HepG2 (cell line): ENCODE data around the gene ATP1B2. TPM values are rescaled to one million over a fixed set of nuclear protein-coding genes. Genes with fewer than 3 reads are reported as not detected.

ENCODE experiments used
- ATAC-seq: fragments of 200-7000 bp; cut with Tn5 transposase; 3 replicates; pipeline ENCODE4 v1.9.1; 2020; ENCODE audit warnings: mild to moderate bottlenecking, moderate library complexity
- BruUV-seq: library from RNA; stranded (reverse); fragments of 400-500 nt; replicated peaks from 2 replicates; lab custom pipeline; 2021; lab: Mats Ljungman, UMichigan
- CTCF ChIA-PET: fragments of 300-600 bp; formaldehyde crosslinking; extraction: SDS; loops from one replicate; lab custom pipeline; 2021; ENCODE audit warnings: low total read pairs, inconsistent platforms, low intra/inter-chr PET ratio; lab: Yijun Ruan, JAX
- POLR2A ChIA-PET: fragments of 350-600 bp; sonication (Branson Sonifier 250); formaldehyde crosslinking; loops from one replicate; lab custom pipeline; 2020; ENCODE audit warnings: antibody characterized with exemption, inconsistent platforms; lab: Yijun Ruan, JAX
- DNase-seq: peaks from one replicate; pipeline ENCODE4 v3.0.0-alpha.2; 2015; ENCODE audit warnings: low spot score
- FAIRE-seq: peaks from 3 replicates; lab custom pipeline; 2011; peaks lifted over from hg19 to GRCh38; lab: Jason Lieb, UNC
- H2AFZ ChIP-seq: one replicate; pipeline ENCODE4 v1.6.1; 2011; ENCODE audit warnings: low read length, inconsistent platforms
- H3K27ac ChIP-seq: fragments of 300-600 bp; 3 replicates; pipeline ENCODE4 v1.8.0; 2011; ENCODE audit warnings: mixed run types, mild to moderate bottlenecking, mixed read lengths, low read length, inconsistent platforms; ENCODE audit not compliant: insufficient read depth; ENCODE audit errors: extremely low read length
- H3K27me3 ChIP-seq, 2 experiments: fragments of 200-600 bp in 1 of 2; 2 replicates in 1 of 2; 3 replicates in 1 of 2; pipeline versions ENCODE4 v1.6.0 to v1.8.0; 2011; ENCODE audit warnings: low read length in 2 of 2, mild to moderate bottlenecking in 2 of 2, moderate library complexity in 2 of 2, inconsistent platforms in 1 of 2; ENCODE audit not compliant: insufficient read depth in 2 of 2, control insufficient read depth in 1 of 2
- H3K36me3 ChIP-seq, 2 experiments: fragments of 200-600 bp in 1 of 2; replicated peaks in 1 of 2; 2 replicates in 1 of 2; 3 replicates in 1 of 2; pipeline versions ENCODE4 v1.5.1 to v1.8.0; 2011; ENCODE audit warnings: low read length in 2 of 2, inconsistent platforms in 1 of 2; ENCODE audit not compliant: insufficient read depth in 2 of 2, control insufficient read depth in 1 of 2
- H3K4me1 ChIP-seq: 2 replicates; pipeline ENCODE4 v1.5.1; 2012; ENCODE audit warnings: low read length, inconsistent platforms; ENCODE audit not compliant: insufficient read depth
- H3K4me2 ChIP-seq: 2 replicates; pipeline ENCODE4 v1.6.0; 2011; ENCODE audit warnings: low read depth, low read length, inconsistent platforms
- H3K4me3 ChIP-seq, 3 experiments: fragments of 200-600 bp in 1 of 3; sonication (generic), shearing (Covaris generic) in 1 of 3; replicated peaks in 1 of 3; 2 replicates each; pipeline ENCODE4 v1.5.1; 2011 to 2016; ENCODE audit warnings: low read length in 3 of 3, inconsistent platforms in 2 of 3, low read depth in 2 of 3, mild to moderate bottlenecking in 2 of 3, control low read depth in 1 of 3, mixed read lengths in 1 of 3; ENCODE audit not compliant: insufficient read depth in 1 of 3
- H3K79me2 ChIP-seq: one replicate; pipeline ENCODE4 v1.6.1; 2011; ENCODE audit warnings: low read length, inconsistent platforms; ENCODE audit not compliant: insufficient read depth
- H3K9ac ChIP-seq: 2 replicates; pipeline ENCODE4 v1.6.0; 2011; ENCODE audit warnings: mild to moderate bottlenecking, low read depth, low read length, inconsistent platforms; ENCODE audit not compliant: insufficient read depth
- H3K9me3 ChIP-seq: 2 replicates; pipeline ENCODE4 v1.5.1; 2012; ENCODE audit warnings: mild to moderate bottlenecking, low read length
- H4K20me1 ChIP-seq: 2 replicates; pipeline ENCODE4 v1.6.0; 2011; ENCODE audit warnings: inconsistent platforms, mild to moderate bottlenecking, low read length, moderate library complexity; ENCODE audit not compliant: insufficient read depth
- ARNT2 ChIP-seq: sonication (generic); formaldehyde crosslinking; IDR thresholded peaks from 2 replicates; pipeline ENCODE4 v1.8.0; 2022; ENCODE audit warnings: mild to moderate bottlenecking, low read depth, missing genetic modification reagents, moderate library complexity
- CSRNP1 ChIP-seq: sonication (generic); formaldehyde crosslinking; IDR thresholded peaks from 2 replicates; pipeline ENCODE4 v1.8.1; 2023; ENCODE audit warnings: mild to moderate bottlenecking, missing genetic modification reagents
- DNMT3B ChIP-seq: conservative IDR thresholded peaks from 2 replicates; pipeline ENCODE4 v1.6.1; 2016; ENCODE audit warnings: missing biosample characterization, control low read depth
- HDAC6 ChIP-seq: fragments of 200-600 bp; sonication (generic); IDR thresholded peaks from 2 replicates; pipeline ENCODE4 v1.7.0; 2017; ENCODE audit warnings: mild to moderate bottlenecking, antibody characterized with exemption, low read length, low read depth
- JARID2 ChIP-seq: sonication (generic); formaldehyde crosslinking; IDR thresholded peaks from 2 replicates; pipeline ENCODE4 v1.8.1; 2023; ENCODE audit warnings: missing genetic modification reagents, inconsistent platforms; ENCODE audit not compliant: insufficient replicate concordance
- KDM6A ChIP-seq: IDR thresholded peaks from 2 replicates; pipeline ENCODE4 v1.6.1; 2016; ENCODE audit warnings: low read depth
- MYPOP ChIP-seq: sonication (generic); formaldehyde crosslinking; IDR thresholded peaks from 2 replicates; pipeline ENCODE4 v1.8.1; 2023; ENCODE audit warnings: mild to moderate bottlenecking, moderate library complexity, missing genetic modification reagents
- RXRA ChIP-seq: sonication (generic); formaldehyde crosslinking; IDR thresholded peaks from 2 replicates; pipeline ENCODE4 v1.5.1; 2020; ENCODE audit warnings: missing genetic modification reagents
- SP2 ChIP-seq: sonication (generic); formaldehyde crosslinking; IDR thresholded peaks from 2 replicates; pipeline ENCODE4 v1.5.1; 2020; ENCODE audit warnings: mild to moderate bottlenecking, missing genetic modification reagents
- ZNF143 ChIP-seq: sonication (generic); formaldehyde crosslinking; IDR thresholded peaks from 2 replicates; pipeline ENCODE4 v1.4.0; 2020; ENCODE audit warnings: missing genetic modification reagents
- ZNF263 ChIP-seq: sonication (generic); formaldehyde crosslinking; IDR thresholded peaks from 2 replicates; pipeline ENCODE4 v1.4.0; 2020; ENCODE audit warnings: missing genetic modification reagents
- ZNF382 ChIP-seq: sonication (generic); formaldehyde crosslinking; IDR thresholded peaks from 2 replicates; pipeline ENCODE4 v1.5.0; 2020; ENCODE audit warnings: missing genetic modification reagents, mild to moderate bottlenecking, borderline replicate concordance
- ZNF577 ChIP-seq: sonication (generic); formaldehyde crosslinking; IDR thresholded peaks from 2 replicates; pipeline ENCODE4 v1.4.0; 2020; ENCODE audit warnings: mild to moderate bottlenecking, low read depth, missing genetic modification reagents, borderline replicate concordance
- ZNF607 ChIP-seq: sonication (generic); formaldehyde crosslinking; IDR thresholded peaks from 2 replicates; pipeline ENCODE4 v1.5.1; 2020; ENCODE audit warnings: missing genetic modification reagents, mild to moderate bottlenecking, borderline replicate concordance
- ZNF609 ChIP-seq: sonication (generic); formaldehyde crosslinking; IDR thresholded peaks from 2 replicates; pipeline ENCODE4 v1.4.0; 2020; ENCODE audit warnings: mild to moderate bottlenecking, missing genetic modification reagents, borderline replicate concordance
- WGBS: methylation state at CpG from one replicate; pipeline ENCODE4 v1.1.6; 2017; ENCODE audit warnings: low lambda C conversion rate; 5-methylcytosine and 5-hydroxymethylcytosine counted together
- in situ Hi-C: cut with HindIII; loops from 2 replicates; pipeline ENCODE4 v1.10.0; 2017; ENCODE audit warnings: low pct_unique_long_range_greater_than_20kb; ENCODE audit not compliant: extremely low pct_ligation_motif_present
- intact Hi-C: fragments of 100-400 bp; cut with micrococcal nuclease; formaldehyde crosslinking; loops from one replicate; pipeline ENCODE4 v1.10.0; 2022; ENCODE audit not compliant: unreplicated experiment
- polyA plus RNA-seq, 8 experiments: library from polyadenylated mRNA; depleted of rRNA in 3 of 8; stranded (reverse) in 7 of 8; unstranded in 1 of 8; fragments of >200 nt; fragmentation: Illumina TruSeq in 4 of 8; extraction: Trizol in 4 of 8; gene quantifications; 2 replicates each; pipeline versions ENCODE4 v1.2.1 to v1.2.3, GENCODE V29; 2011 to 2016; ENCODE audit warnings: low read depth in 4 of 8, missing spikeins in 1 of 8, mixed read lengths in 1 of 8; ENCODE audit not compliant: insufficient read depth in 1 of 8
- total RNA-seq, 5 experiments: library from RNA; depleted of rRNA; stranded (reverse); fragments of >200 nt; fragmentation: Illumina TruSeq; extraction: Trizol; gene quantifications; 2 replicates each; pipeline ENCODE4 v1.2.3, GENCODE V29; 2016; ENCODE audit warnings: low read depth in 1 of 5

Gene ATP1B2
- total and polyA plus RNA-seq, 2 of the 13 experiments (the other 11 are each of a cell fraction or from before 2014, with no cell fraction given): not detected

- 1% methylated on average over 21 of the region's 30 CpGs for WGBS
- no peaks in the 10 kb centered on the region for H3K9me3 ChIP-seq
- ChIA-PET CTCF (interaction anchor here (1.8 kb wide), 1 partner anchor 52 kb away, joined by 12 read pairs; no protein-coding TSS in a partner anchor), POLR2A (interaction anchor here (0.7 to 5.5 kb wide), 42 partner anchors 9 to 1351 kb away, joined by 3 to 89 read pairs (median 6); partner anchors contain the start of genes ATP1B2, BORCS6, CD68 and CHRNB1)
- intact Hi-C loops: loop anchor here (5.0 kb wide), 2 partner anchors 54 to 114 kb away; partner anchors contain the start of gene SHBG
- no peaks in the 10 kb centered on the region; a peak in 1 of 5 replicates for H3K27me3 ChIP-seq
- peak overlapping the region; percentile 97 for H3K9ac ChIP-seq
- peaks cover 53% of the 10 kb centered on the region for H3K79me2 ChIP-seq
- no peak overlapping the region for H2AFZ ChIP-seq
- peak overlapping the region; percentile 93 to 98 (median 95) for H3K4me3 ChIP-seq
- peak overlapping the region; percentile 76 for H3K4me2 ChIP-seq
- no peaks in the 10 kb centered on the region; a peak in 1 of 5 replicates for H3K36me3 ChIP-seq
- peak; percentile 77 for DNase-seq
- FAIRE-seq: no peak
- H3K27ac ChIP-seq: peak overlapping the region; percentile 95
- H4K20me1 ChIP-seq: no peaks in the 10 kb centered on the region; the same call in 1 of the 2 replicates
- peak; percentile 62 for ATAC-seq
- in situ Hi-C loops: loop anchor here (5.0 kb wide), 2 partner anchors 54 to 99 kb away; partner anchors contain the start of gene SHBG
- TSS peak; percentile 89 for BruUV-seq
- H3K4me1 ChIP-seq: peaks cover 33% of the 10 kb centered on the region
- TF ChIP-seq ZNF609 (no peak), HDAC6 (no peak), SP2 (0 out of 2 replicates have a peak, but pooled peaks have one; percentile 4), ZNF263 (peak; percentile 39; the same call in 1 of the 2 replicates), JARID2 (CRISPR knock-in tag) (no peak), ZNF382 (CRISPR knock-in tag) (no peak), ZNF143 (0 out of 2 replicates have a peak, but pooled peaks have one; percentile 20), ARNT2 (CRISPR knock-in tag) (peak; percentile 13; the same call in 1 of the 2 replicates), CSRNP1 (CRISPR knock-in tag) (0 out of 2 replicates have a peak, but pooled peaks have one; percentile 32), ZNF607 (CRISPR knock-in tag) (no peak), RXRA (CRISPR knock-in tag) (no peak), DNMT3B (CRISPR knock-in tag) (no peak), ZNF577 (CRISPR knock-in tag) (no peak), MYPOP (CRISPR knock-in tag) (peak; percentile 11; the same call in 1 of the 2 replicates), KDM6A (CRISPR knock-in tag) (no peak)
Observed at GRCh38 chr17:7686222-7687071, 35.7 kb downstream of the ATP1B2 start.
